Heart right ventricle (tissue), 16 donors: ENCODE measurements around the gene CACNG4. TPM values are rescaled to one million over a fixed set of nuclear protein-coding genes. Genes with fewer than 3 reads are reported as not detected.

Experiments used
- ATAC-seq, 8 donors: fragments of 200-7000 bp; cut with Tn5 transposase; one replicate each; pipeline ENCODE4 v1.9.1; 2020; ENCODE audit warnings: mild to moderate bottlenecking in 8 of 8, moderate library complexity in 8 of 8, moderate number of reproducible peaks in 1 of 8
- DNase-seq, 2 donors: peaks; one replicate each; pipeline ENCODE4 v3.0.0-alpha.2; 2020
- H3K27ac ChIP-seq, 10 donors: fragments of 200-600 bp; sonication (generic) in 2 of 10; one replicate each; pipeline versions ENCODE4 v1.5.0 to v1.8.0; 2020 to 2022; ENCODE audit warnings: mild to moderate bottlenecking in 3 of 10
- H3K27me3 ChIP-seq, 7 donors: fragments of 200-600 bp; one replicate each; pipeline ENCODE4 v1.8.0; 2021 to 2022; ENCODE audit warnings: mild to moderate bottlenecking in 2 of 7
- H3K36me3 ChIP-seq, 9 donors: fragments of 200-600 bp; sonication (generic) in 1 of 9; one replicate each; pipeline versions ENCODE4 v1.5.0 to v1.8.0; 2020 to 2022; ENCODE audit warnings: mild to moderate bottlenecking in 2 of 9
- H3K4me1 ChIP-seq, 9 donors: fragments of 200-600 bp; sonication (generic) in 1 of 9; one replicate each; pipeline versions ENCODE4 v1.5.0 to v1.8.0; 2020 to 2022; ENCODE audit warnings: mild to moderate bottlenecking in 4 of 9
- H3K4me3 ChIP-seq, 10 donors: fragments of 200-600 bp; sonication (generic) in 2 of 10; one replicate each; pipeline versions ENCODE4 v1.5.0 to v1.8.0; 2020 to 2022; ENCODE audit warnings: mild to moderate bottlenecking in 7 of 10, moderate library complexity in 2 of 10
- H3K9me3 ChIP-seq, 11 donors: fragments of 200-600 bp in 10 of 11; sonication (generic) in 2 of 11; one replicate each; pipeline versions ENCODE4 v1.5.0 to v1.8.0; 2013 to 2022; ENCODE audit warnings: mild to moderate bottlenecking in 2 of 11, control low read depth in 1 of 11, moderate library complexity in 1 of 11
- CTCF ChIP-seq, 9 donors: fragments of 200-600 bp; sonication (generic) in 2 of 9; IDR thresholded peaks; one replicate each; pipeline versions ENCODE4 v1.5.0 to v1.8.0; 2021 to 2022; ENCODE audit warnings: antibody characterized with exemption in 9 of 9, mild to moderate bottlenecking in 5 of 9, moderate library complexity in 1 of 9
- WGBS, 2 donors: extraction: QIAGEN DNeasy Blood & Tissue Kit; methylation state at CpG; one replicate each; pipeline ENCODE4 v1.1.7; 2013; ENCODE audit warnings: inconsistent platforms in 1 of 2; 5-methylcytosine and 5-hydroxymethylcytosine counted together
- intact Hi-C, 10 donors: fragments of 100-400 bp; cut with DNase I; formaldehyde crosslinking; loops; one replicate each; pipeline versions ENCODE4 v1.11.1 to v1.14.2; 2022
- polyA plus RNA-seq, 2 donors: library from polyadenylated mRNA; stranded (reverse); fragments of 200-250 nt; gene quantifications; one replicate each; pipeline ENCODE4 v1.2.3, GENCODE V29; 2013
- total RNA-seq, 10 donors: library from RNA; stranded (reverse); fragmentation: NEBNext Ultra II Directional in 3 of 10; extraction: Animal tissue kit (Norgen Biotek cat#: 25700) in 3 of 10; gene quantifications; one replicate each; pipeline versions ENCODE4 v1.2.1 to v1.2.4, GENCODE V29; 2021 to 2023
- donor health status: Arrhythmogenic right ventricular cardiomyopathy.
- donor health status: ischemic (EF 13 %, LVEDD 7.1; RV severe dilation, severe dysfunction).
- donor health status: healthy with polysubstance abuse.
- donor health status: DM: no; HTN: yes; CAD: no.
- donor health status: DM: no; HTN: no; CAD: no.
- donor health status: ischemic (EF 25% LVEDD 6.9; RV normal size, moderate dysfunction).
- donor health status: ischemic (EF 25% LVEDD 5.7; RV mildly dilated, moderate dysfunction).
- donor health status: healthy.
- donor health status: DM: yes; HTN: yes; CAD: no.
- donor health status: Ischemic cardiomyopathy.
- donor health status: ischemic (EF 35%, LVEDD 5.7; RV mildly dilated, moderate dysfunction).
- donor health status: nonischemic (EF 11% LVEDD 7.7; RV severe dilation, severe dysfunction).
- donor health status: DM: yes; HTN: yes; CAD: no.
- donor health status: PGD.
- donor health status: ischemic (EF 29% LVEDD 5.4; RV normal size, mild dysfunction).
- donor health status: nonischemic (EF 23%, LVEDD 6.1; RV moderate dilation, normal function).

The CACNG4 gene
- total and polyA plus RNA-seq, 12 donors: 0.06 to 0.11 (median 0.07) TPM; not detected in 7

DNA sequence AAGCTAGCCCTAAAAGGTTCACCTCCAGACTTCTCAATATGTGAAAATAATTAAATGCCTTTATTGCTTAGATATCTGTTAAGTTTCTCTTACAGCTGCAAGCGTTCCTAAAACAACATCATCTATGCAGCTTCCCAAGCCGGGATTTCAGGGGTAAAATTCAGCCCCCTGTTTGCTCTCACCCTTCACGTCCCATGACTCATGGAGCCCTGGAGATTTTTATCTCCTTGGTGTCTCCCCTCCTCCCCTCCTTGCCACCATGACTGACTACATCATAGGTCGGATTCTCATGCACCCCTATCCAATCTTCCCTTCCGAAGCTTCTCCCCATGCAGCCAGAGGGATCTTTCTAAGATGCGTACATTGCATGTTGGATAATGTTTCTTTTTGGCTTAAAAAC lies 21.0 kb upstream of the CACNG4 start:
- H3K36me3 ChIP-seq: no peaks in the 10 kb centered on the region
- DNase-seq (no peak), ATAC-seq (no peak)
- no peak overlapping the region for H3K4me3 ChIP-seq
- peaks cover 0 to 75% (median 51%) of the 10 kb centered on the region in 7 donors for H3K27me3 ChIP-seq
- no peak for TF ChIP-seq CTCF (IDR thresholded peaks at IDR 0.05)
- intact Hi-C loops: no loop called here
- 69 to 72% methylated on average over 6 of the region's 6 CpGs for WGBS, 2 donors
- no peak overlapping the region for H3K27ac ChIP-seq
- peaks cover 0 to 4% (median 0%) of the 10 kb centered on the region in 11 donors for H3K9me3 ChIP-seq
- no peaks in the 10 kb centered on the region for H3K4me1 ChIP-seq

DNA sequence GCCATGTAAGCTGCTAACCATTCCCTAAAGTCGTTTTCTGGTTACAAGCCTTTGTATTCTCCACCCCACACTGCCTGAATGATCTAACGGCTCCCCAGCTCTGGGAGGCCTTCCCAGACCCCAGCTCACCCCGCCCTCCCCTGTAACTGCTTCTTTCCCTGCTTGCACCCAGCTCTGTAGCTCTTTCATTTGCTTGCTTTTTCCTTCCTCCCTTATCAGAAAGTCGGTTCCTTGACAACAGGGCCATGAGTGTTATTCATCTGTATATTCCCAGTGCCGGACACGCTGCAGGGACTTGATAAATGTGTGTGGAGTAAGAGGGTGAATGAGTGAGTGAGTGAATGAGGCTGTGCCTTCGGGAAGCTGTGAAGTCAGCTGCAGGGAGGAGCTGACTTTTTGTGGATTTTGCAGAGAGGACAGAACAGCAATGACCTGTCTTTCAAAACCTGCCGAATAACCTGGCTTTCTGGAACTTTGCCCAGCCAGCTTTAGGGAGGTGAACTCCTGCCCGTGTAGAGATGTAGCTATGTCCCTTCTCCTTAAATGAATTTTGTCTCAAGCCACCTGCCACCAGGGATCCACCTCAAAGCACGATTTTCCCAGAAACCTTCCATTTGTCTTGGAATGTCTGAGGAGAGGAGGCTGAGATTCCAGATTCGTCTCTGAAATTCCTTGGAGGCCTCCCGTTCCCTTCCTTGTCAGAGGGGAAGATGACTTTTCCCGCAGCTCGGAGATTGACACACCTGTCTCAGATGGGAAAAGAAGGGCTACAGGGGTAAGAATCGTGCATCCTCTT lies 20.0 kb upstream of the CACNG4 start:
- WGBS, 2 donors: 17 to 21% methylated on average over 15 of the region's 15 CpGs
- intact Hi-C loops: no loop called here
- H3K4me1 ChIP-seq: no peaks in the 10 kb centered on the region
- peak in 2 of 8 donors; percentile 23 to 30 for ATAC-seq
- H3K4me3 ChIP-seq: no peak overlapping the region
- peaks cover 0 to 67% (median 43%) of the 10 kb centered on the region in 7 donors for H3K27me3 ChIP-seq
- no peak overlapping the region for H3K27ac ChIP-seq
- peaks cover 0 to 4% (median 0%) of the 10 kb centered on the region in 11 donors for H3K9me3 ChIP-seq
- no peak for DNase-seq
- no peak for TF ChIP-seq CTCF (IDR thresholded peaks at IDR 0.05)
- H3K36me3 ChIP-seq: no peaks in the 10 kb centered on the region

DNA sequence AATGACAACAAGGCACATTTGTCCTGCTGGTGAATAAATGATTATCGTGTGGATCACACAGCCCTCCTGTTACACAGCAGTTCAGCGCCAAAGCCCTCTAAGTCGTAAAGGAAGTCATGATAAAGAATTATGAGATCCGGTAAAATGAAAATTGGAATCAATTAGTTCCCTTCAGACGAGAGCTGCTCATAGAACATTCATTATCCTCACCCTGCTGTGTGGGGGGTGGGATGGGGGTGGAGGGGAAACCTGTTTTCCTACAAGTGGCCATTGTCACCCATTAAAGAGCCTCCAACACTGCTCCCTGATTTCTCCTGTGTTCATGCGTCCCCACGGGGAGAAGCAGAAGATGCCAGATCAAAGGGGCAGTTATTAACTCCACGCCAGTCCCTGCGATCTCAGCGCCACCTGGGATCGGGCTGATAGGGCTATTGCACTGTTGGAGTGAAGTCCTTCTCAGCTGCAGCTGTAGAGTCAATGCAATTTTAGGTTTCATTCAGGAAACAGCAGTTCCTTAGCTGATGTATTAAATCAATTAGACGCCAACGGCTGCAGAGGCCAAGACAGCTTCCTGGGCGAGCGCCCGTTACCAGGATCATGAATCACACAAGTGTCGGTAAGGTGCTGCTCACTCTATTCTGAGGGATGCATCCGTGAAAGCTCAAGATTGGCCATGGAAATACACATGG lies 19.2 kb upstream of the CACNG4 start:
- DNase-seq: no peak
- H3K4me3 ChIP-seq: no peak overlapping the region
- H3K4me1 ChIP-seq: no peaks in the 10 kb centered on the region
- intact Hi-C loops: no loop called here
- peaks cover 0 to 9% (median 0%) of the 10 kb centered on the region in 11 donors for H3K9me3 ChIP-seq
- no peak overlapping the region for H3K27ac ChIP-seq
- WGBS, 2 donors: 54 to 68% methylated on average over 18 of the region's 18 CpGs
- H3K36me3 ChIP-seq: no peaks in the 10 kb centered on the region
- H3K27me3 ChIP-seq: peaks cover 0 to 60% (median 43%) of the 10 kb centered on the region in 7 donors
- ATAC-seq: no peak
- TF ChIP-seq CTCF (IDR thresholded peaks at IDR 0.05): no peak

- DNase-seq (no peak), ATAC-seq (no peak)
- Histone ChIP-seq H3K27ac (no peak overlapping the region), H3K4me3 (no peak overlapping the region), H3K27me3 (peaks cover 0 to 55% (median 38%) of the 10 kb centered on the region in 7 donors), H3K36me3 (no peaks in the 10 kb centered on the region), H3K9me3 (peaks cover 0 to 9% (median 0%) of the 10 kb centered on the region in 11 donors), H3K4me1 (no peaks in the 10 kb centered on the region)
- intact Hi-C loops: no loop called here
- WGBS, 2 donors: 83 to 85% methylated on average over 6 of the region's 6 CpGs
- no peak for TF ChIP-seq CTCF (IDR thresholded peaks at IDR 0.05)
Measured at GRCh38 chr17:66946251-66946650, 18.3 kb upstream of the CACNG4 start.
